Mesothelial cell of epicardium (in vitro differentiated cells): ENCODE measurements around the gene PACSIN1. TPM values are rescaled to one million over a fixed set of nuclear protein-coding genes. Genes with fewer than 3 reads are reported as not detected.

ENCODE experiments used
- DNase-seq, 2 experiments: peaks; one replicate each; pipeline ENCODE4 v3.0.0; 2021; ENCODE audit warnings: low spot score in 2 of 2; ENCODE audit not compliant: unreplicated experiment in 2 of 2
- H3K27ac Mint-ChIP-seq: 2 replicates; pipeline ENCODE4 v1.8.0; 2021; ENCODE audit warnings: mixed read lengths
- H3K27me3 Mint-ChIP-seq: 2 replicates; pipeline ENCODE4 v1.8.0; 2021; ENCODE audit warnings: low read depth, mixed read lengths
- H3K36me3 Mint-ChIP-seq: 2 replicates; pipeline ENCODE4 v1.8.0; 2021; ENCODE audit warnings: mixed read lengths
- H3K4me1 Mint-ChIP-seq: 2 replicates; pipeline ENCODE4 v1.8.0; 2021; ENCODE audit warnings: mixed read lengths
- H3K4me3 Mint-ChIP-seq: 2 replicates; pipeline ENCODE4 v1.8.0; 2021; ENCODE audit warnings: mild to moderate bottlenecking, moderate library complexity, mixed read lengths
- H3K9me3 Mint-ChIP-seq: 2 replicates; pipeline ENCODE4 v1.8.0; 2021; ENCODE audit warnings: mixed read lengths
- total RNA-seq: library from RNA; stranded (reverse); gene quantifications from 3 replicates; pipeline ENCODE4 v1.2.1, GENCODE V29; 2021
- TF ChIP-seq, protein P1 (sequence below): fragments of 200-600 bp; sonication (generic); IDR thresholded peaks from one replicate; pipeline ENCODE4 v1.5.0; 2021; ENCODE audit warnings: antibody characterized with exemption; ENCODE audit not compliant: unreplicated experiment

The PACSIN1 gene
- total RNA-seq, 1 donor from 2014 or later = 3.3 TPM

DNA sequence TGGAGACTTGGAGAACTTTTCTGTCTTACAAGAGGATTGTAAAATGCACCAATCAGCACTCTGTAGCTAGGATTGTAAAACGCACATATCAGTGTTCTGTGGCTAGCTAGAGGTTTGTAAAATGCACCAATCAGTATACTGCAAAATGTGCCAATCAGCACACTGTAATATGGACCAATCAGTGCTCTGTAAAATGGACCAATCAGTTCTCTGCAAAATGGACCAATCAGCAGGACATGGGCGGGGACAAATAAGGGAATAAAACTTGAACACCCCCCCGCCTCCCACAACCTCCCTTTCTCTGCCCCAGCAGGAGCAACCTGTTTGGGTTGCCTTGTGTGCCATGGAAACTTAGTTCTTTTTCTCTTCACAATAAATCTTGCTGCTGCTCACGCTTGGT is 27.2 kb upstream of the PACSIN1 start:
- Mint-ChIP-seq H3K36me3 (no peaks in the 10 kb centered on the region), H3K4me1 (no peaks in the 10 kb centered on the region), H3K27ac (no peak overlapping the region), H3K9me3 (peaks cover 6% of the 10 kb centered on the region), H3K4me3 (no peak overlapping the region), H3K27me3 (no peaks in the 10 kb centered on the region)
- DNase-seq = no peak
- TF ChIP-seq, protein P1, sequence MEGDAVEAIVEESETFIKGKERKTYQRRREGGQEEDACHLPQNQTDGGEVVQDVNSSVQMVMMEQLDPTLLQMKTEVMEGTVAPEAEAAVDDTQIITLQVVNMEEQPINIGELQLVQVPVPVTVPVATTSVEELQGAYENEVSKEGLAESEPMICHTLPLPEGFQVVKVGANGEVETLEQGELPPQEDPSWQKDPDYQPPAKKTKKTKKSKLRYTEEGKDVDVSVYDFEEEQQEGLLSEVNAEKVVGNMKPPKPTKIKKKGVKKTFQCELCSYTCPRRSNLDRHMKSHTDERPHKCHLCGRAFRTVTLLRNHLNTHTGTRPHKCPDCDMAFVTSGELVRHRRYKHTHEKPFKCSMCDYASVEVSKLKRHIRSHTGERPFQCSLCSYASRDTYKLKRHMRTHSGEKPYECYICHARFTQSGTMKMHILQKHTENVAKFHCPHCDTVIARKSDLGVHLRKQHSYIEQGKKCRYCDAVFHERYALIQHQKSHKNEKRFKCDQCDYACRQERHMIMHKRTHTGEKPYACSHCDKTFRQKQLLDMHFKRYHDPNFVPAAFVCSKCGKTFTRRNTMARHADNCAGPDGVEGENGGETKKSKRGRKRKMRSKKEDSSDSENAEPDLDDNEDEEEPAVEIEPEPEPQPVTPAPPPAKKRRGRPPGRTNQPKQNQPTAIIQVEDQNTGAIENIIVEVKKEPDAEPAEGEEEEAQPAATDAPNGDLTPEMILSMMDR = no peak

DNA sequence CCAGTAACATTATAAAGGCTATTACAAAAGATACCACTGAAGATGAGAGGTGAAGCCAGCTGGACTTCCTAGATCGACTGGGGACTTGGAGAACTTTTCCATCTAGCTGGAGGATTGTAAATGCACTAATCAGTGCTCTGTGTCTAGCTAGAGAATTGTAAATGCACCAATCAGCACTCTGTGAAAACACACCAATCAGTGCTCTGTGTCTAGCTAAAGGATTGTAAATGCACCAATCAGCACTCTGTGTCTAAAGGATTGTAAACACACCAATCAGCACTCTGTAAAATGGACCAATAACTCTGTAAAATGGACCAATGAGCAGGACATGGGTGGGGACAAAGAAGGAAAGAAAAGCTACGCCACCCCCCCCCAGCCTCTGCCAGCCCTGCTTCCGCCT is 26.4 kb upstream of the PACSIN1 start:
- DNase-seq = no peak
- TF ChIP-seq, protein P1 = no peak
- no peaks in the 10 kb centered on the region for H3K4me1 Mint-ChIP-seq
- peaks cover 6% of the 10 kb centered on the region for H3K9me3 Mint-ChIP-seq
- H3K4me3 Mint-ChIP-seq = no peak overlapping the region
- no peaks in the 10 kb centered on the region for H3K27me3 Mint-ChIP-seq
- no peak overlapping the region for H3K27ac Mint-ChIP-seq
- no peaks in the 10 kb centered on the region for H3K36me3 Mint-ChIP-seq

DNA sequence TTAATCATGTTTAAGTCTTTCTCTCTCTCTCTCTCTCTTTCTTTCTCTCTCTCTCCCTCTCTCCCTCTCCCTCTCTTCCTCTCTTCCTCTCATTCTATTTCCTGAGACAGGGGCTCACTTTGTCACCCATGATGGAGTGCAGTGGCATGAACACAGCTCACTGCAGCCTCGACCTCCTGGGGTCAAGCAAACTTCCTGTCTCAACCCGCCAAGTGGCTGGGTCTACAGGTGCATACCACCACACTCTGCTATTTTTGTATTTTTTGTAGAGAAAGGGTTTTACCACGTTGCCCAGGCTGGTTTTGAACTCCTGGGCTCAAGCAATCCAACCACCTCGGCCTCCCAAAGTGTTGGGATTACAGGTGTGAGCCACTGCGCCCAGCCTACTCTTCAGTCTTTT is 24.4 kb upstream of the PACSIN1 start:
- no peaks in the 10 kb centered on the region for H3K4me1 Mint-ChIP-seq
- no peaks in the 10 kb centered on the region for H3K27me3 Mint-ChIP-seq
- no peak for DNase-seq
- peaks cover 6% of the 10 kb centered on the region for H3K9me3 Mint-ChIP-seq
- H3K27ac Mint-ChIP-seq = no peak overlapping the region
- no peaks in the 10 kb centered on the region for H3K36me3 Mint-ChIP-seq
- TF ChIP-seq, protein P1 = no peak
- H3K4me3 Mint-ChIP-seq = no peak overlapping the region

DNA sequence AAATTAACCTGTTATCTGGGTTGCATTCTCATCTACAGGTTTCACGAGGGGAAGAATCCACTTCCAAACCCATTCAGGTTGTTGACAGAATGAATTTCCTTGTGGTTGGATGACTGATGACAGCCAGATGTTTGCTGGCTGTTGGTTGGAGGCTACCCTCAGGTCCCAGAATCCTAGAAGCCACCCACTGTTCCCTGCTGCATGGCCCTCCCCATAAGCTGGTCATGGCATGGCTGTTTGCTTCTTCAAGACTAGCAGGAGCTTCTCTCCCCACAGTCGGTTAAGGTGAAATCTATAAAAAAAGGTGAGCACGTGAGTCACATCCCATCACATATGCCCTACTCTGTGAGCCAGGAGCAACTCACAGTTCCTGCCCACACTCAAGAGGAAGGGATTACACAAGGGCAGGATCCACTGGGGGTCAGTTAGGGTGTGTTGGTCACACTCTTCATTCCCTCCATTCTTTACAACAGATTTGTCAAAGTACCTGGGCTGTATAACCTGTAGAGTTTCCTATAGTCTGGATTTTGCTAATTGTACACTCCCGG is 20.5 kb upstream of the PACSIN1 start:
- Mint-ChIP-seq H3K4me1 (peaks cover 5% of the 10 kb centered on the region), H3K36me3 (no peaks in the 10 kb centered on the region), H3K27ac (no peak overlapping the region), H3K4me3 (no peak overlapping the region), H3K9me3 (no peaks in the 10 kb centered on the region), H3K27me3 (no peaks in the 10 kb centered on the region)
- DNase-seq = no peak
- TF ChIP-seq, protein P1 = no peak

DNA sequence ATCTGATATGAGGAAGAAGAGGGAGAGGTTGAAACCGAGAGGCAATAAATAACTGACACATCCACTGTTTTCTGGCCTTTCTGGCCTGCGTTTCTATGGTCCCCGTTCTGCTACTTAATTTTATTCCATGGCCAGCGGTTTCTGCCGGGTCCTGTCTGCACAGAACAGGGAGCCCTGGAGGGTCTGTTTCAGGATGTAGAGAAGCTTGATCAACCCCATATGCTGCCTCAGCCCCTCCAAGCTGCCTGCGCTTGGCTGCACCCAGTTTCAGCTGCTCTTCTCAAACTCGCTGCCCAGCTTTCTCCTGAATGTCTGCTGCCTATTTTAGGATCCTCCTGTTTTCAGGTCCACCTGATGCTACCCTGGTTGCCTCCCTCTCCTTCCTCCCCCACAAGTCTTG is 18.5 kb upstream of the PACSIN1 start:
- Mint-ChIP-seq H3K36me3 (no peaks in the 10 kb centered on the region), H3K9me3 (peaks cover 5% of the 10 kb centered on the region), H3K27me3 (no peaks in the 10 kb centered on the region), H3K4me1 (peaks cover 5% of the 10 kb centered on the region), H3K4me3 (no peak overlapping the region), H3K27ac (no peak overlapping the region)
- no peak for DNase-seq
- TF ChIP-seq, protein P1 = no peak

DNA sequence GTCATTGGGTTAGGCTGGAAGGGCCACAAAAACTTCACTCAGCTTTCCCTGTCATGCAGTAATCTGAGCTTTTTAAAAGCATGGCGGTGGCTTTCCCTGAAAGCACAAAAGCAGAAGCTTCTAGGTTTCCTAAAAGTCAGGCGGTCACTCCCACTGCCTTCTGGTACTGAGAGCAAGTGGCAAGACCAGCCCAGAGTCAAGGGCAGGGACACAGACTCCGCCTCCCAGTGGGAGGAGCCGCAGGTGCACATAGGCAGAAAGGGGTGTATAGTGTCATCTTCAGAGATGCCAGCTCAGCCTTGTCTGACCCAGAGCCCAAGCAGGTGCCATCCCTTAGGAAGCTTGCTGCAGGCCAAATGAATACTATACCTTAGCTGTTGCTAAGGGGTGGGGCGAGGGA is 18.0 kb upstream of the PACSIN1 start:
- peaks cover 5% of the 10 kb centered on the region for H3K4me1 Mint-ChIP-seq
- DNase-seq = no peak
- no peaks in the 10 kb centered on the region for H3K27me3 Mint-ChIP-seq
- no peak overlapping the region for H3K4me3 Mint-ChIP-seq
- H3K27ac Mint-ChIP-seq = no peak overlapping the region
- H3K36me3 Mint-ChIP-seq = no peaks in the 10 kb centered on the region
- TF ChIP-seq, protein P1 = no peak
- peaks cover 5% of the 10 kb centered on the region for H3K9me3 Mint-ChIP-seq
